Ectodermal cell (in vitro differentiated cells): ENCODE results near the gene REPS2.
"Not testable (repeated sequence)": the region's sequence is repeated elsewhere in the genome, so short reads cannot be mapped to it uniquely, and the experiment has no call there.

Source experiments
- H3K27ac ChIP-seq: 2 replicates; pipeline ENCODE4 v1.7.0; 2013; ENCODE audit warnings: mild to moderate bottlenecking, low read depth, low read length; ENCODE audit not compliant: insufficient read depth, poor library complexity, severe bottlenecking
- H3K27me3 ChIP-seq: 2 replicates; pipeline ENCODE4 v1.7.0; 2013; ENCODE audit warnings: mild to moderate bottlenecking, low read length; ENCODE audit not compliant: insufficient read depth, control insufficient read depth, poor library complexity, severe bottlenecking
- H3K36me3 ChIP-seq: one replicate; pipeline ENCODE4 v1.7.0; 2013; ENCODE audit warnings: low read length; ENCODE audit not compliant: control insufficient read depth, insufficient read depth
- H3K4me1 ChIP-seq: one replicate; pipeline ENCODE4 v1.7.0; 2013; ENCODE audit warnings: low read length; ENCODE audit not compliant: control insufficient read depth, insufficient read depth
- H3K4me3 ChIP-seq: 2 replicates; pipeline ENCODE4 v1.7.0; 2013; ENCODE audit warnings: low read depth, low read length, control low read depth; ENCODE audit not compliant: insufficient read depth
- H3K9me3 ChIP-seq: 2 replicates; pipeline ENCODE4 v1.7.0; 2013; ENCODE audit warnings: mild to moderate bottlenecking, low read length, moderate library complexity; ENCODE audit not compliant: control insufficient read depth
- WGBS, 2 experiments: methylation state at CpG; one replicate each; pipeline ENCODE4 v1.1.7; 2013; ENCODE audit warnings: missing lambda C conversion rate in 2 of 2; 5-methylcytosine and 5-hydroxymethylcytosine counted together

REPS2 gene

GRCh38 chrX:16962661-16963060 is 16.2 kb downstream of the REPS2 start:
- H3K9me3 ChIP-seq, H3K4me3 ChIP-seq, H3K27me3 ChIP-seq, H3K27ac ChIP-seq, H3K4me1 ChIP-seq, H3K36me3 ChIP-seq: not testable (repeated sequence)
- 92 to 96% methylated on average over 4 of the region's 4 CpGs for WGBS, 2 experiments

GRCh38 chrX:16963216-16963615 is 16.8 kb downstream of the REPS2 start:
- WGBS, 2 experiments = no CpG with 5 or more reads among the region's 1 CpG

GRCh38 chrX:16964976-16965375 is 18.5 kb downstream of the REPS2 start:
- not testable (repeated sequence) for H3K36me3 ChIP-seq, H3K27me3 ChIP-seq, H3K9me3 ChIP-seq, H3K4me1 ChIP-seq, H3K27ac ChIP-seq, H3K4me3 ChIP-seq
- 78 to 100% methylated on average over 1 to 10 of the region's 32 CpGs for WGBS, 2 experiments

More at GRCh38 chrX:16963216-16963615, 16.8 kb downstream of the REPS2 start:
- Histone ChIP-seq H3K4me3 (no peak overlapping the region), H3K9me3 (no peaks in the 10 kb centered on the region), H3K4me1 (no peaks in the 10 kb centered on the region), H3K27me3 (no peaks in the 10 kb centered on the region), H3K27ac (no peak overlapping the region), H3K36me3 (no peaks in the 10 kb centered on the region)

GRCh38 chrX:16966752-16967448 is 20.4 kb downstream of the REPS2 start:
- Histone ChIP-seq H3K27ac (no peak overlapping the region), H3K36me3 (no peaks in the 10 kb centered on the region), H3K9me3 (no peaks in the 10 kb centered on the region), H3K4me1 (no peaks in the 10 kb centered on the region), H3K27me3 (no peaks in the 10 kb centered on the region), H3K4me3 (no peak overlapping the region)
- 100% methylated on average over 2 of the region's 2 CpGs; no CpG with 5 or more reads in 1 of the 2 experiments for WGBS, 2 experiments

- not testable (repeated sequence) for H3K36me3 ChIP-seq, H3K9me3 ChIP-seq, H3K4me1 ChIP-seq, H3K4me3 ChIP-seq, H3K27me3 ChIP-seq, H3K27ac ChIP-seq
- WGBS, 2 experiments = 95% methylated on average over 17 to 23 of the region's 29 CpGs
Observed at GRCh38 chrX:16968753-16969152, 22.3 kb downstream of the REPS2 start.

GRCh38 chrX:16970977-16971376 is 24.5 kb downstream of the REPS2 start:
- WGBS, 2 experiments = 83 to 89% methylated on average over 4 of the region's 5 CpGs
- Histone ChIP-seq H3K36me3 (no peaks in the 10 kb centered on the region), H3K9me3 (no peaks in the 10 kb centered on the region)

GRCh38 chrX:16971694-16972093 is 25.2 kb downstream of the REPS2 start:
- H3K27me3 ChIP-seq = no peaks in the 10 kb centered on the region
- WGBS, 2 experiments = 83% methylated on average over 2 of the region's 2 CpGs; no CpG with 5 or more reads in 1 of the 2 experiments
- H3K9me3 ChIP-seq = no peaks in the 10 kb centered on the region
- no peak overlapping the region for H3K4me3 ChIP-seq
- H3K4me1 ChIP-seq = no peaks in the 10 kb centered on the region
- no peaks in the 10 kb centered on the region for H3K36me3 ChIP-seq
- H3K27ac ChIP-seq = no peak overlapping the region

More at GRCh38 chrX:16970977-16971376, 24.5 kb downstream of the REPS2 start:
- H3K27me3 ChIP-seq = no peaks in the 10 kb centered on the region
- H3K4me1 ChIP-seq = no peaks in the 10 kb centered on the region
- no peak overlapping the region for H3K27ac ChIP-seq
- no peak overlapping the region for H3K4me3 ChIP-seq

- no peaks in the 10 kb centered on the region for H3K27me3 ChIP-seq
- H3K4me3 ChIP-seq = no peak overlapping the region
- 91 to 93% methylated on average over 5 of the region's 5 CpGs for WGBS, 2 experiments
- H3K27ac ChIP-seq = no peak overlapping the region
- no peaks in the 10 kb centered on the region for H3K4me1 ChIP-seq
- H3K9me3 ChIP-seq = no peaks in the 10 kb centered on the region
- H3K36me3 ChIP-seq = no peaks in the 10 kb centered on the region
Observed at GRCh38 chrX:16975233-16975632, 28.8 kb downstream of the REPS2 start.

GRCh38 chrX:16977771-16978170 is 31.3 kb downstream of the REPS2 start:
- Histone ChIP-seq H3K9me3 (no peaks in the 10 kb centered on the region), H3K27ac (no peak overlapping the region)

GRCh38 chrX:16978193-16978984 is 31.9 kb downstream of the REPS2 start:
- 84 to 94% methylated on average over 2 of the region's 3 CpGs for WGBS, 2 experiments
- H3K4me1 ChIP-seq = no peaks in the 10 kb centered on the region
- H3K4me3 ChIP-seq = no peak overlapping the region
- no peaks in the 10 kb centered on the region for H3K36me3 ChIP-seq
- H3K9me3 ChIP-seq = no peaks in the 10 kb centered on the region
- H3K27me3 ChIP-seq = no peaks in the 10 kb centered on the region
- H3K27ac ChIP-seq = no peak overlapping the region

More at GRCh38 chrX:16977771-16978170, 31.3 kb downstream of the REPS2 start:
- H3K4me3 ChIP-seq = no peak overlapping the region
- no peaks in the 10 kb centered on the region for H3K36me3 ChIP-seq
- H3K27me3 ChIP-seq = no peaks in the 10 kb centered on the region
- H3K4me1 ChIP-seq = no peaks in the 10 kb centered on the region
